ENCODE data around the gene CAMK1D.

DNA sequence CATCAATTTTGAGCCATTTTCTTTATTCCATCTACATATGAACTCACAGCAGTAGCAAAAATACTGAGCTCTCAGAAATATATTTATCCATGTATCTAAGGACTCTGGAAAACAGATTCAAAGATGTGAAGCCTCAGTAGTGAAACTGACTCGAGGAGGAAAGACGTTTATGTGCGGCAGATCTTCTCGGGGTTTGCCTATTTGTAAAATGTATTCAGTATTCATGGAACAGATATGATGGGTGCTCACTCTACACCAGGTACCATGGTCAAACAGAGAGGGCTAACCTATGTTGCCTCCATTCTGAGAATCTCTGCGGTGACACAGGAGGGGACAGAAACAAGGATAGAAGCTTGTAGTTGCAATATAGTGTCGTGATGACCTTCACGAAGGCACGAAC, 93.7 kb downstream of the CAMK1D start:
- TF ChIP-seq, protein P1, sequence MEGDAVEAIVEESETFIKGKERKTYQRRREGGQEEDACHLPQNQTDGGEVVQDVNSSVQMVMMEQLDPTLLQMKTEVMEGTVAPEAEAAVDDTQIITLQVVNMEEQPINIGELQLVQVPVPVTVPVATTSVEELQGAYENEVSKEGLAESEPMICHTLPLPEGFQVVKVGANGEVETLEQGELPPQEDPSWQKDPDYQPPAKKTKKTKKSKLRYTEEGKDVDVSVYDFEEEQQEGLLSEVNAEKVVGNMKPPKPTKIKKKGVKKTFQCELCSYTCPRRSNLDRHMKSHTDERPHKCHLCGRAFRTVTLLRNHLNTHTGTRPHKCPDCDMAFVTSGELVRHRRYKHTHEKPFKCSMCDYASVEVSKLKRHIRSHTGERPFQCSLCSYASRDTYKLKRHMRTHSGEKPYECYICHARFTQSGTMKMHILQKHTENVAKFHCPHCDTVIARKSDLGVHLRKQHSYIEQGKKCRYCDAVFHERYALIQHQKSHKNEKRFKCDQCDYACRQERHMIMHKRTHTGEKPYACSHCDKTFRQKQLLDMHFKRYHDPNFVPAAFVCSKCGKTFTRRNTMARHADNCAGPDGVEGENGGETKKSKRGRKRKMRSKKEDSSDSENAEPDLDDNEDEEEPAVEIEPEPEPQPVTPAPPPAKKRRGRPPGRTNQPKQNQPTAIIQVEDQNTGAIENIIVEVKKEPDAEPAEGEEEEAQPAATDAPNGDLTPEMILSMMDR (IDR thresholded peaks at IDR 0.05): no peak
- no peak for TF ChIP-seq POLR2A (IDR thresholded peaks at IDR 0.05)
- TF ChIP-seq POLR2AphosphoS5 (IDR thresholded peaks at IDR 0.05): no peak
- TF ChIP-seq EP300 (IDR thresholded peaks at IDR 0.05; ENCODE audit: low read depth): no peak
